SK-N-SH (cell line): ENCODE measurements around the gene ZNF892. TPM values are rescaled to one million over a fixed set of nuclear protein-coding genes. Genes with fewer than 3 reads are reported as not detected.

ENCODE experiments used
- CTCF ChIA-PET: fragments of 300-600, 350-600 bp; formaldehyde crosslinking; extraction: SDS; loops from one replicate; lab custom pipeline; 2021; lab: Yijun Ruan, JAX
- POLR2A ChIA-PET: fragments of 350-600 bp; sonication (Branson Sonifier 250); formaldehyde crosslinking; extraction: SDS; loops from one replicate; lab custom pipeline; 2020; ENCODE audit warnings: antibody characterized with exemption, inconsistent platforms; lab: Yijun Ruan, JAX
- DNase-seq: peaks from one replicate; pipeline ENCODE4 v3.0.0; 2012
- H2AFZ ChIP-seq: fragments of 200-600 bp; sonication (generic); 2 replicates; pipeline ENCODE4 v1.8.1; 2016; ENCODE audit warnings: antibody characterized with exemption, mild to moderate bottlenecking, low read depth
- H3F3A ChIP-seq: fragments of 200-600 bp; sonication (generic); replicated peaks from 2 replicates; pipeline ENCODE3; 2016; ENCODE audit warnings: antibody characterized with exemption, mild to moderate bottlenecking; ENCODE audit not compliant: insufficient read depth
- H3K27ac ChIP-seq, 2 experiments: fragments of 200-500 bp in 1 of 2; fragments of 200-600 bp in 1 of 2; sonication (Bioruptor generic) in 1 of 2; sonication (generic), shearing (Covaris generic) in 1 of 2; 2 replicates each; pipeline versions ENCODE4 v1.5.1 to v1.6.1; 2014 to 2016; ENCODE audit warnings: low read depth in 2 of 2, inconsistent platforms in 1 of 2, low read length in 1 of 2, mild to moderate bottlenecking in 1 of 2, mixed read lengths in 1 of 2
- H3K27me3 ChIP-seq: fragments of 200-600 bp; sonication (generic), shearing (Covaris generic); 2 replicates; pipeline ENCODE4 v1.6.1; 2016; ENCODE audit warnings: mixed run types; ENCODE audit not compliant: insufficient read depth
- H3K36me3 ChIP-seq, 2 experiments: fragments of 200-500 bp in 1 of 2; fragments of 200-600 bp in 1 of 2; sonication (Bioruptor generic) in 1 of 2; sonication (generic) in 1 of 2; replicated peaks in 1 of 2; 2 replicates each; pipeline versions ENCODE3 to v1.5.1; 2014 to 2016; ENCODE audit warnings: low read length in 1 of 2, mild to moderate bottlenecking in 1 of 2; ENCODE audit not compliant: insufficient read depth in 2 of 2, control insufficient read depth in 1 of 2
- H3K4me1 ChIP-seq, 2 experiments: fragments of 200-500 bp in 1 of 2; fragments of 200-600 bp in 1 of 2; sonication (Bioruptor generic) in 1 of 2; sonication (generic), shearing (Covaris generic) in 1 of 2; 2 replicates each; pipeline versions ENCODE4 v1.5.1 to v1.6.1; 2014 to 2016; ENCODE audit warnings: low read depth in 1 of 2, low read length in 1 of 2, mixed run types in 1 of 2; ENCODE audit not compliant: insufficient read depth in 2 of 2, control insufficient read depth in 1 of 2
- H3K4me2 ChIP-seq: fragments of 200-600 bp; sonication (generic), shearing (Covaris generic); 2 replicates; pipeline ENCODE4 v1.6.1; 2017; ENCODE audit warnings: mixed run types
- H3K4me3 ChIP-seq, 2 experiments: fragments of 200-500 bp in 1 of 2; fragments of 200-600 bp in 1 of 2; sonication (Bioruptor generic) in 1 of 2; sonication (generic), shearing (Covaris generic) in 1 of 2; 2 replicates each; pipeline versions ENCODE4 v1.5.1 to v1.8.1; 2014 to 2016; ENCODE audit warnings: low read depth in 2 of 2, inconsistent platforms in 1 of 2, low read length in 1 of 2, mild to moderate bottlenecking in 1 of 2, mixed read lengths in 1 of 2, moderate library complexity in 1 of 2
- H3K79me2 ChIP-seq: fragments of 200-600 bp; sonication (generic); 2 replicates; pipeline ENCODE4 v1.8.1; 2017; ENCODE audit warnings: mild to moderate bottlenecking; ENCODE audit not compliant: insufficient read depth
- H3K9ac ChIP-seq: fragments of 200-600 bp; sonication (generic); 2 replicates; pipeline ENCODE4 v1.6.1; 2017; ENCODE audit warnings: mixed run types
- H3K9me2 ChIP-seq: fragments of 200-600 bp; sonication (generic); 2 replicates; pipeline ENCODE4 v1.6.1; 2017; ENCODE audit warnings: mixed run types
- H3K9me3 ChIP-seq: fragments of 200-600 bp; sonication (generic); 2 replicates; pipeline ENCODE4 v1.6.1; 2017; ENCODE audit warnings: mixed run types, mild to moderate bottlenecking, moderate library complexity
- H4K20me1 ChIP-seq: fragments of 200-600 bp; sonication (generic); 2 replicates; pipeline ENCODE4 v1.6.1; 2017; ENCODE audit warnings: mild to moderate bottlenecking, mixed run types; ENCODE audit not compliant: insufficient read depth
- ELF1 ChIP-seq: IDR thresholded peaks from 2 replicates; pipeline ENCODE4 v1.4.0; 2012
- FOXJ3 ChIP-seq: sonication (generic); formaldehyde crosslinking; IDR thresholded peaks from 2 replicates; pipeline ENCODE4 v1.5.1; 2020; ENCODE audit warnings: mild to moderate bottlenecking, missing genetic modification reagents
- GATA2 ChIP-seq: sonication (generic); formaldehyde crosslinking; IDR thresholded peaks from 2 replicates; pipeline ENCODE4 v1.5.0; 2020; ENCODE audit warnings: mild to moderate bottlenecking, missing genetic modification reagents
- MXI1 ChIP-seq: IDR thresholded peaks from 2 replicates; pipeline ENCODE4 v1.6.1; 2012; ENCODE audit warnings: mild to moderate bottlenecking, low read depth, low read length, improper control_type of control experiment
- NFIC ChIP-seq: IDR thresholded peaks from 2 replicates; pipeline ENCODE4 v1.4.0; 2012; ENCODE audit warnings: borderline replicate concordance
- RAD21 ChIP-seq: IDR thresholded peaks from 2 replicates; pipeline ENCODE4 v1.6.1; 2012; ENCODE audit warnings: mild to moderate bottlenecking, low read length
- RCOR1 ChIP-seq: fragments of 150-350 bp; IDR thresholded peaks from 2 replicates; pipeline ENCODE4 v1.6.1; 2017; ENCODE audit warnings: antibody characterized with exemption, low read length
- RXRA ChIP-seq: IDR thresholded peaks from 2 replicates; pipeline ENCODE4 v1.4.0; 2012; ENCODE audit warnings: low read depth, mild to moderate bottlenecking, borderline replicate concordance
- SIN3A ChIP-seq: IDR thresholded peaks from 2 replicates; pipeline ENCODE4 v1.6.1; 2012; ENCODE audit warnings: low read depth, mild to moderate bottlenecking, low read length, moderate library complexity, borderline replicate concordance
- TAF1 ChIP-seq: IDR thresholded peaks from 2 replicates; pipeline ENCODE4 v1.6.1; 2012; ENCODE audit warnings: low read depth, mild to moderate bottlenecking, low read length, moderate library complexity, borderline replicate concordance
- TCF12 ChIP-seq: IDR thresholded peaks from 2 replicates; pipeline ENCODE4 v1.4.0; 2012
- WGBS: methylation state at CpG from one replicate; pipeline ENCODE4 v1.1.6; 2017; ENCODE audit warnings: low lambda C conversion rate; 5-methylcytosine and 5-hydroxymethylcytosine counted together
- polyA plus RNA-seq, 3 experiments: library from polyadenylated mRNA; depleted of rRNA; stranded (reverse); fragments of >200 nt; gene quantifications; 2 replicates each; pipeline ENCODE4 v1.2.3, GENCODE V29; 2012
- TF ChIP-seq, protein P1 (sequence below): fragments of 150-350 bp; IDR thresholded peaks from 2 replicates; pipeline ENCODE4 v1.6.1; 2017; ENCODE audit warnings: antibody characterized with exemption, low read length, low read depth, borderline replicate concordance
- TF ChIP-seq, protein P2 (sequence below): IDR thresholded peaks from 2 replicates; pipeline ENCODE4 v1.4.0; 2012; ENCODE audit warnings: low read depth, borderline replicate concordance
- TF ChIP-seq, protein P3 (sequence below): fragments of 150-350 bp; IDR thresholded peaks from 2 replicates; pipeline ENCODE4 v1.6.1; 2016; ENCODE audit warnings: mild to moderate bottlenecking, low read depth, low read length
- TF ChIP-seq, protein P4 (sequence below): fragments of 200-600 bp; sonication (generic); IDR thresholded peaks from 2 replicates; pipeline ENCODE4 v1.6.1; 2017; ENCODE audit warnings: antibody characterized with exemption, mild to moderate bottlenecking, moderate library complexity
- TF ChIP-seq, protein P5 (sequence below): IDR thresholded peaks from 2 replicates; pipeline ENCODE4 v1.4.0; 2012; ENCODE audit warnings: low read depth
- TF ChIP-seq, protein P6 (sequence below): IDR thresholded peaks from 2 replicates; pipeline ENCODE4 v1.4.0; 2012; ENCODE audit warnings: low read depth, borderline replicate concordance

The ZNF892 gene
- polyA plus RNA-seq, 1 of the 3 experiments (the other 2 are of a cell fraction): 1.4 TPM

DNA sequence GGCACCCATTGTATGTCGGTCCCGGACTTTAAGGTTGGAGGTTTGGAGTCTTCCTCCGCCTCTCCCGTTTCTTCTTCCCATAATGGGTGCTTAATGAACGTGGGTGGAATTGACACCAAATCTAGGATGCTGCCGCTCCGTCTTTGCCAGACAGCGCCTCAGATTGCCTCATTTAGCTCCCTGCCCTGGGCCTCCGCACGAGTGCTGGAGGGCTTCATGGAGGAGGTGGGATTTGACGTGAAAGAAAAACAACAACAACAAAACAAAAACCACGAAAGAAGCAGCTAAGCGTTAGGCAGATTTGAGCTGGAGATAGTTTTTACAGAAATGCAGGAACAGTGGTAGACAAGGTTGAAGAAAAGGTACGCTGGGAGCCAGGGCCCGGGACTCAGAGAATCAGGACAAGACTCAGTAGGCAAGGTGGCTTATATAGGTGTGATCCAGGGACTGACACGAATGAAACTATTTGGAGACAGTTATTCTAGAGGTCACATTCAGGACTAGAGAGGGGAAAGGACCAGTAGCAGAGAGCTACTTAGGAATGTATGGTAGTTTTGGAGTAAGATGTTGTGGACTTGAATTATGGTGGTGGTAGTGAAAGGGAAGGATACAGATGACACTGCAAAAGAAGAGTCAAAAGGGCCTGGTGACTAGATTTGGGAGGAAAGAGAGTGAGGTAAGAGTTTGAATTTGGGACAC, 41.1 kb upstream of the ZNF892 start:
- Histone ChIP-seq H3K27me3 (no peaks in the 10 kb centered on the region), H4K20me1 (no peaks in the 10 kb centered on the region), H3K4me2 (peak overlapping the region; percentile 95), H3K9me2 (no peaks in the 10 kb centered on the region), H3K9ac (peak overlapping the region; percentile 79), H3K9me3 (no peaks in the 10 kb centered on the region), H2AFZ (peak overlapping the region; percentile 85), H3K36me3 (peaks cover 0 to 4% of the 10 kb centered on the region in 2 experiments), H3K27ac (peak overlapping the region in 1 of 2 experiments; percentile 96; a peak in 2 of 4 replicates), H3K79me2 (peaks cover 32% of the 10 kb centered on the region), H3F3A (peaks cover 2% of the 10 kb centered on the region), H3K4me1 (peaks cover 0 to 15% of the 10 kb centered on the region in 2 experiments; a peak in 2 of 4 replicates), H3K4me3 (peak overlapping the region; percentile 88 to 89)
- 3% methylated on average over 16 of the region's 16 CpGs for WGBS
- no peak for DNase-seq
- CTCF ChIA-PET: interaction anchor here (2.8 kb wide), 1 partner anchor 90 kb away, joined by 11 read pairs; no protein-coding TSS in a partner anchor
- POLR2A ChIA-PET: interaction anchor here (1.1 to 2.5 kb wide), 2 partner anchors 45 to 236 kb away, joined by 3 to 23 read pairs; partner anchors contain the start of genes FAHD2A and MRPS5
- TF ChIP-seq MXI1: no peak
- TF ChIP-seq TCF12: no peak
- TF ChIP-seq, protein P1, sequence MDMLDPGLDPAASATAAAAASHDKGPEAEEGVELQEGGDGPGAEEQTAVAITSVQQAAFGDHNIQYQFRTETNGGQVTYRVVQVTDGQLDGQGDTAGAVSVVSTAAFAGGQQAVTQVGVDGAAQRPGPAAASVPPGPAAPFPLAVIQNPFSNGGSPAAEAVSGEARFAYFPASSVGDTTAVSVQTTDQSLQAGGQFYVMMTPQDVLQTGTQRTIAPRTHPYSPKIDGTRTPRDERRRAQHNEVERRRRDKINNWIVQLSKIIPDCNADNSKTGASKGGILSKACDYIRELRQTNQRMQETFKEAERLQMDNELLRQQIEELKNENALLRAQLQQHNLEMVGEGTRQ: no peak
- TF ChIP-seq FOXJ3: no peak
- TF ChIP-seq, protein P2, sequence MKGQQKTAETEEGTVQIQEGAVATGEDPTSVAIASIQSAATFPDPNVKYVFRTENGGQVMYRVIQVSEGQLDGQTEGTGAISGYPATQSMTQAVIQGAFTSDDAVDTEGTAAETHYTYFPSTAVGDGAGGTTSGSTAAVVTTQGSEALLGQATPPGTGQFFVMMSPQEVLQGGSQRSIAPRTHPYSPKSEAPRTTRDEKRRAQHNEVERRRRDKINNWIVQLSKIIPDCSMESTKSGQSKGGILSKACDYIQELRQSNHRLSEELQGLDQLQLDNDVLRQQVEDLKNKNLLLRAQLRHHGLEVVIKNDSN: no peak
- TF ChIP-seq RCOR1: no peak
- no peak for TF ChIP-seq SIN3A
- no peak for TF ChIP-seq TAF1
- no peak for TF ChIP-seq RAD21
- TF ChIP-seq ELF1: no peak
- no peak for TF ChIP-seq RXRA
- no peak for TF ChIP-seq GATA2 (CRISPR knock-in tag)

DNA sequence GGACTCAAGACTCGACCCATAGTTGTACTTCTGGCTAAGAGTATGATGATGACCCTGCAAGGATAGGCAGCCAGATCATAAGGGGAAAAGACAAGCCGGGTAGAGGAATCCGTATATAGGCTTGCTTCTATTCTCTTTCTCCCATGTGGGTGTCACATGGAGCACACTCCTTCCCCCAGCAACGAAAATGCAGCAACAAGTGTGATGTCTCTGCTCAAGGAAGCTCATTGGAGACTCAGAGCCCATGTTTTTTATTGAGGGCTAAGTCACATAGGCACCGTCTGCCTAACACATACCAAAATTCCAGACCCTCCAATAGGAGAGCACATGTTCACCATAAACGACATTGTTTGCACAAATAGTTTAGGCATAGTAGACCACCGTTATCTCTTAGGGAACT, 35.4 kb upstream of the ZNF892 start:
- DNase-seq: no peak
- no peak overlapping the region for H3K4me3 ChIP-seq
- H3F3A ChIP-seq: no peaks in the 10 kb centered on the region
- 85% methylated on average over 7 of the region's 7 CpGs for WGBS
- H4K20me1 ChIP-seq: no peaks in the 10 kb centered on the region
- H3K9me3 ChIP-seq: no peaks in the 10 kb centered on the region
- H3K27me3 ChIP-seq: no peaks in the 10 kb centered on the region
- no peaks in the 10 kb centered on the region for H3K4me1 ChIP-seq
- H2AFZ ChIP-seq: no peak overlapping the region
- no peak overlapping the region for H3K27ac ChIP-seq
- CTCF ChIA-PET: no interaction called here
- H3K9ac ChIP-seq: no peak overlapping the region
- no peak overlapping the region for H3K4me2 ChIP-seq
- no peaks in the 10 kb centered on the region for H3K9me2 ChIP-seq
- peaks cover 3 to 4% of the 10 kb centered on the region in 2 experiments for H3K36me3 ChIP-seq
- POLR2A ChIA-PET: no interaction called here
- H3K79me2 ChIP-seq: peaks cover 23% of the 10 kb centered on the region
- TF ChIP-seq, protein P3, sequence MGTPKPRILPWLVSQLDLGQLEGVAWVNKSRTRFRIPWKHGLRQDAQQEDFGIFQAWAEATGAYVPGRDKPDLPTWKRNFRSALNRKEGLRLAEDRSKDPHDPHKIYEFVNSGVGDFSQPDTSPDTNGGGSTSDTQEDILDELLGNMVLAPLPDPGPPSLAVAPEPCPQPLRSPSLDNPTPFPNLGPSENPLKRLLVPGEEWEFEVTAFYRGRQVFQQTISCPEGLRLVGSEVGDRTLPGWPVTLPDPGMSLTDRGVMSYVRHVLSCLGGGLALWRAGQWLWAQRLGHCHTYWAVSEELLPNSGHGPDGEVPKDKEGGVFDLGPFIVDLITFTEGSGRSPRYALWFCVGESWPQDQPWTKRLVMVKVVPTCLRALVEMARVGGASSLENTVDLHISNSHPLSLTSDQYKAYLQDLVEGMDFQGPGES: no peak
- TF ChIP-seq, protein P2: no peak
- TF ChIP-seq, protein P1: no peak
- TF ChIP-seq, protein P4, sequence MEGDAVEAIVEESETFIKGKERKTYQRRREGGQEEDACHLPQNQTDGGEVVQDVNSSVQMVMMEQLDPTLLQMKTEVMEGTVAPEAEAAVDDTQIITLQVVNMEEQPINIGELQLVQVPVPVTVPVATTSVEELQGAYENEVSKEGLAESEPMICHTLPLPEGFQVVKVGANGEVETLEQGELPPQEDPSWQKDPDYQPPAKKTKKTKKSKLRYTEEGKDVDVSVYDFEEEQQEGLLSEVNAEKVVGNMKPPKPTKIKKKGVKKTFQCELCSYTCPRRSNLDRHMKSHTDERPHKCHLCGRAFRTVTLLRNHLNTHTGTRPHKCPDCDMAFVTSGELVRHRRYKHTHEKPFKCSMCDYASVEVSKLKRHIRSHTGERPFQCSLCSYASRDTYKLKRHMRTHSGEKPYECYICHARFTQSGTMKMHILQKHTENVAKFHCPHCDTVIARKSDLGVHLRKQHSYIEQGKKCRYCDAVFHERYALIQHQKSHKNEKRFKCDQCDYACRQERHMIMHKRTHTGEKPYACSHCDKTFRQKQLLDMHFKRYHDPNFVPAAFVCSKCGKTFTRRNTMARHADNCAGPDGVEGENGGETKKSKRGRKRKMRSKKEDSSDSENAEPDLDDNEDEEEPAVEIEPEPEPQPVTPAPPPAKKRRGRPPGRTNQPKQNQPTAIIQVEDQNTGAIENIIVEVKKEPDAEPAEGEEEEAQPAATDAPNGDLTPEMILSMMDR: no peak
- TF ChIP-seq, protein P5, sequence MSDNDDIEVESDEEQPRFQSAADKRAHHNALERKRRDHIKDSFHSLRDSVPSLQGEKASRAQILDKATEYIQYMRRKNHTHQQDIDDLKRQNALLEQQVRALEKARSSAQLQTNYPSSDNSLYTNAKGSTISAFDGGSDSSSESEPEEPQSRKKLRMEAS: no peak
- TF ChIP-seq, protein P6, sequence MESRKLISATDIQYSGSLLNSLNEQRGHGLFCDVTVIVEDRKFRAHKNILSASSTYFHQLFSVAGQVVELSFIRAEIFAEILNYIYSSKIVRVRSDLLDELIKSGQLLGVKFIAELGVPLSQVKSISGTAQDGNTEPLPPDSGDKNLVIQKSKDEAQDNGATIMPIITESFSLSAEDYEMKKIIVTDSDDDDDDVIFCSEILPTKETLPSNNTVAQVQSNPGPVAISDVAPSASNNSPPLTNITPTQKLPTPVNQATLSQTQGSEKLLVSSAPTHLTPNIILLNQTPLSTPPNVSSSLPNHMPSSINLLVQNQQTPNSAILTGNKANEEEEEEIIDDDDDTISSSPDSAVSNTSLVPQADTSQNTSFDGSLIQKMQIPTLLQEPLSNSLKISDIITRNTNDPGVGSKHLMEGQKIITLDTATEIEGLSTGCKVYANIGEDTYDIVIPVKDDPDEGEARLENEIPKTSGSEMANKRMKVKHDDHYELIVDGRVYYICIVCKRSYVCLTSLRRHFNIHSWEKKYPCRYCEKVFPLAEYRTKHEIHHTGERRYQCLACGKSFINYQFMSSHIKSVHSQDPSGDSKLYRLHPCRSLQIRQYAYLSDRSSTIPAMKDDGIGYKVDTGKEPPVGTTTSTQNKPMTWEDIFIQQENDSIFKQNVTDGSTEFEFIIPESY: no peak
- TF ChIP-seq SIN3A (no peak), NFIC (no peak), TAF1 (no peak), GATA2 (CRISPR knock-in tag) (no peak)
